Measurements from ENCODE around the gene NTN4.
"Not testable (repeated sequence)": the region's sequence is repeated elsewhere in the genome, so short reads cannot be mapped to it uniquely, and the experiment has no call there.

Gene NTN4

DNA sequence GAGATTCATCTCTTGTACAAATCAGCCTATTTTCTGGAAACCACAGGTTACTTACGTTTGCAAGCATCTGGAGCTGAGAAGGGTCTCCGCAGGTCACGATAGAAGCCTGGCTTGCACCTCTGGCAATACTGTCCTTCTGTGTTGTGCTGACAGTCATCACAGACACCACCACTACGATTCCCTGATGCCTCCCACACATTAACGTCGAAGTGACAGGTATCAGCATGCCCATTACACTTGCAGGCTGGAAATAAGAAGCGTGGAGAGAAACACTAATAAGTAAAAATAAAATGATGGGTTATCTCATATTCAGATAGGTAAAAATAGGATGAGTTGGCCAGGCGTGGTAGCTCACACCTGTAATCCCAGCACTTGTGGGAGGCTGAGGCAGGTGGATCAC lies 80.2 kb downstream of the NTN4 start:
- no peak for DNase-seq (ENCODE audit: low spot score)

DNA sequence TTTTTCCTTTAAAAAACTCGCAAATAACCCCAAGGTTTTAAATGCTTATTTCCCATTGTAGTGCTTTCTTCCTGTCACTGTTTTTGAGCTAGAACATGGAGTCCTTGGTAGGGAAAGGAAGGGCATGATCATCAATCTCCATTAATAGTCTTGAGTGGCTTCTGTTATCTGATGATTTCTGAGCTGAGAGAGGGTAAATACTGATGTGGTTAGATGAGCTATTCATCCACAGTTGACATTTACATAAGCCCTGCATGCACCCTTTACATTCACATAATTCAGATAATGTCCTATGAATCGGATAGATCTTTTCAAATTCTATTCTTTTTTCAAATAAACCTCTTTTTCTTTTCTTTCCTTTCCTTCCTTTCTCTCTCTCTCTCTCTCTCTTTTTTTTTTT lies 81.4 kb downstream of the NTN4 start:
- DNase-seq (ENCODE audit: low spot score), result no peak

DNA sequence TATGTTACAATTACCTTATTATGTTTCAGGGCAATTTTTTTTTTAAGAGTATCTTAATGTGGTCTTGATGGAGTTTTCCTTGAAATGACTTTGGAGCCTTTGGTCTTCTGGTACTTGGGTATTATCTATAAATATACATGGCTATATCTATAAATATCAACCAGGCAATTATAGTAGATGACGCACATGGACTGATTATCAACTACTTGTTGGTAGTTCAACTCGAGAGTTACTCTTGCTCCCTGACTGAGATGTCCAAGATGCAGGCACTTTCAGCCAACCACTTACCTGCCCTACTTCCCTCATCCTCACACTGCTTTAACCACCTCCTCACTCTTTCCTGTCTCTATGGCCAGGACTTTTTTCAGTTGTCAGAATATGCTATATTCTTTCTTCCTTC lies 85.4 kb downstream of the NTN4 start:
- no peak for DNase-seq (ENCODE audit: low spot score)

DNA sequence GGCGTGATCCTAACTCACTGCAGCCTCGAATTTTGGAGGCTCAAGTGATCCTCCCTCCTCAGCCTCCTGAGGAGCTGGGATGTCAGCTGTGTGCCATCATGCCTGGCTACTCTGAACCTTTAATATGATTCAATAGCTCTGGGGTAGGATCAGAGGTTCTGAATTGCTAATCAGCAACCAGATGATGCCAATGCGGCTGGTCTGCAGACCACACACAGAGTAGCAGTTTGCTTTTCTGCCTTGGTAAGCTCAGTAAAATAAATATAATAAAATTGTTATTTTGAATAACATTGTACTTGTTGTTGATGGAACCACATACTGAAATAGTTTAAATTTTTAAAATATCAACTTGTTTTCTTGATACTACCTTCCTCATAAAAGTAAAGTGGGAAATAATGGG lies 86.6 kb downstream of the NTN4 start:
- DNase-seq (ENCODE audit: low spot score), result no peak

DNA sequence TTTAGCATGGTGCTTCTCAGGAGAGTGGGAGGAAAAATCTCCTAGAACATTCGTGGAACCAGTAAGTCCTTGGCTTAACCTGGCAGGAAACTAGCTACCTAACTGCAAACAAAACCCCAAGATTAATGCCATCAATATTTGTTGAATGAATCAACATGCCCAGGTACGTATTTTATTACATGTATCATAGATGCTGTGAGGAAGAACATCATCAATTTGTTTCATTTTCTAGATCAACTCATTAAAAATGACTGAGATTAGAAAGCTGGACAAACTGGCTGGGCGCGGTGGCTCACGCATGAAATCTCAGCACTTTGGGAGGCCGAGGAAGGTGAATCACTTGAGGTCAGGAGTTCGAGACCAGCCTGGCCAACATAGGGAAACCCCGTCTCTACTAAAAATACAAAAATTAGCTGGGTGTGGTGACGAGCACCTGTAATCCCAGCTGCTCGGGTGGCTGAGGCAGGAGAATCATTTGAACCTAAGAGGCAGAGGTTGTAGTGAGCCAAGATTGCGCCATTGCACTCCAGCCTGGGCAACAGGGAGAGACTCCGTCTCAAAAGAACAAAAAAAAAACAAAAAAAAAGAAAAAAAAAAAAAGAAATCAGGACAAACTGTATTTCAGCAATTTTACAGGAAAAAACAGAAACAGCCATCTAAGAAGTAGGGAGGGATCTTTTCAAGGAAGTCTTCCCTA lies 88.7 kb downstream of the NTN4 start:
- no peak for DNase-seq (ENCODE audit: low spot score)

DNA sequence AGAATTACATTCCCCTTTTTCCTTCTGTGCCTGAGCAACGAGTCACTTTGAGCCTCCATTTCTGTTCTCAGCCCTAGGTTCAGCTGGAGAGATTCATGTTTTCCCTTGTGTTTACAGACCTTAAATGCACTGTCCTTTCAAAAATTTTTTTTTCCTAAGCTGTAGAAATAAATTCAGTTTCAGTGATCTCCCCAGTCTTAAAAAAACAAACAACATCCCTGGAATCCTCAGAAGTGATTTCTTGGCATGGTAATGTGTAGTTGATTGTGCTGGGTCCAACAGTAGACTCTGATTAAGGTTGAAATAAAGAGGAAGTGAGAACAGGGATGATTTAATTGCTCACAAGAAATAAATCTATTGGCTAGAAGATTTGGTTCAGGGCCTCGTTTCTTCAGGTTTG lies 89.3 kb downstream of the NTN4 start:
- no peak for DNase-seq (ENCODE audit: low spot score)

DNA sequence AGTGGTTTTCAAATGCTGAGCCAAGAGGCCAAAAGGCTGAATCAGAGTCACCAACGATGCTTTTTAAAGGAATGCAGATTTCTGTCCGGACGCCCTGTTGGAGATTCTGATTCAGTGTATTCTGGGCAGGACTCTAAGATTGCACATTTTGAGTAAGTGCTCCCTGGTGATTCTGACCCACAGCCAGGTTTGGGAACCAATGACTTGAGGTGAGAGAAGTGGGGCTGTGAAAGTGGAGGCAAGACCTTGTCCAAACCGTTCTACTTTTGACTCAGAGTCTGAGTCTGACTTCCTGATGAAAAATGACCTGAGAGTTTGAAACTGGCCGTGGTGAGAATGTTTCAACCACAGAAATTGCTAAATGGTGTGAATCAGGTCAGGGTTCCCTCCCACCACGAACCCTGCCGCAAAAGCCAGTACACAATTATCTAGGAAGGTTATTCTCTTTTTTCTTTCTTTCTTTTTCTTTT lies 90.2 kb downstream of the NTN4 start:
- DNase-seq (ENCODE audit: low spot score), result no peak

DNA sequence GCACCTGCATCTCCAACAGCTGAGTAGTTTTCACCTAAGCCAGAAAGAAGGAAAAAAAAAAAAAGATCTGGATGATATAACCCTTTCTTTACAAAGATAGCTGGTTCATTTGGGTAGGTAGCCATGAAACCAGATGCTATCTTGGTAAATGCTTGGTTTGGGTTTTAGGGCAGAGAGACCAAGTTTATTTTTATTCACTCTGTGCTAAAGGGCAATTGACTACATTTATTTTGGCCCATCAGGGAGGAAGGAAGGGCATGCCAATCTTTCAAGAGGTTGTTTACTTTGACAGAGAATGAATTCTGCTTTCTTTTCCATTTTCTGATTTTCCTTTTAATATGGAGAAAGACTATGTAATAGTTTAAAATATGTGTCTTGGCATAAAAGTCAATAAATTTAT lies 91.0 kb downstream of the NTN4 start:
- DNase-seq (ENCODE audit: low spot score), result no peak

DNA sequence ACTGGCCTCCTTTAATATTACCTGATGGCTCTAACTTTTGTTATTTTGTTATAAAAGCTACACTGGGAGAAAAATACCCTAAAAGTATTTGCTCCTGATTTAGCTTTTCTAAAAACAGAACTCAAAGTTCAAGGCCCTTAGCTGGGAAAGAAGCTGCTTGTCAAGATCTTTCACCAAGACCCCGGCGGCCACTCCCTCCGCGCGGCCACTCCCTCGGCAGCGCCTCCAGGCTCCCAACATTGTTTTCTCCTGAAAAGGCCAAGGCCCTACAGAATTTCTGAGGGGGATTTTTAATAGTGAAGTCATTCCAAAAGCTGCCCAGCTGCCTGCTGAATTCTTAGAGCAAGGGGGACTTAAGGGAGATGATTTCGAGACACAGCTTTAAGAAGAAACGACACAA lies 96.4 kb downstream of the NTN4 start:
- DNase-seq (ENCODE audit: low spot score), result no peak

DNA sequence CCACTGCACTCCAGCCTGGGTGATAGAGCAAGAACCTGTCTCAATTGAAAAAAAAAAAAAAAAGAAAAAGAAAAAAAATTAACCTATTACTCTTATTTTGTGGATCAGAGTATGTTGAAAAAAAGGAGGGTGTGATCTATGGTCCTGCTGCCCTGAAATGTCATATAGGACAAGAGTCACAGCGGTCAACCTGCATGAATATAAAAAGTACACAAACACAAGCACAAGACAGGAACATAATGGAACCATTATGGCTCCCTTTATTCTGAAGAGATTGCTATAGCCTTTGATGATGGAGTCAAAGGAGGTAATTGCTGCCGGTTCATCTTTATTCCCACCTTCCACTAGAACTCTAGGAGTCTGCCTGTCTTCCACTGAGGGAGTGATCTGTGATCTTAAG lies 96.9 kb downstream of the NTN4 start:
- DNase-seq (ENCODE audit: low spot score), result no peak

DNA sequence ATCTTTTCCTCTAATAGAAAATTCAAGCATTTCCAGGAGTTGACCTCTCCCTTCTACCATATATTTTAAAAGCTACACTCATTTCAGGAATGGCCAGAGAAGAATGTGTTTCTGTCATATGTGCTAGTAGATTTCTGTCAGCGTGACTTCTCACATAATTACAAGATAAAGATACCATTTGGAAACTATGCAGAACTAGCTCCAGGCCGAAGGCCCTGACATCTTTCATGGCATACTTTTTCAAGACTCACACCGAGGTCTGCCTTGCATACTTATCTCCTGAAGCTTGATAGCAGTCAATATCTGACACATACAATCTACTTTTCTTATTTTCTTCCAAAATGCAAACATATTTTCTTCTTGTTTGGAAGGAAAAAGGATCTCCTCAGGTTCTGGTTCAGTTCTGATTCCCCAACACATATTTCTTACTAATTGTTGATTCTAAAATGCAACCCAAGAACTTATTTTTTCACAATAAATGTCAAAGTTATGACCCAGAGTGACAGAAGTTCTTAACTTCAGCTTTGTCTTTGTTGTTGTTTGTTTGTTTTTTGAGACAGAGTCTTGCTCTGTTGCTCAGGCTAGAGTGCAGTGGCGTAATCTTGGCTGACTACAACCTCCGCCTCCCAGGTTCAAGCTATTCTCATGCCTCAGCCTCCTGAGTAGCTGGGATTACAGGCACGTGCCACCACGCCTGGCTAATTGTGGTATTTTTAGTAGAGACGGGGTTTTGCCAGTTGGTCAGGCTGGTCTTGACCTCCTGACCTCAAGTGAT lies 99.5 kb downstream of the NTN4 start:
- DNase-seq (ENCODE audit: low spot score), result no peak

DNA sequence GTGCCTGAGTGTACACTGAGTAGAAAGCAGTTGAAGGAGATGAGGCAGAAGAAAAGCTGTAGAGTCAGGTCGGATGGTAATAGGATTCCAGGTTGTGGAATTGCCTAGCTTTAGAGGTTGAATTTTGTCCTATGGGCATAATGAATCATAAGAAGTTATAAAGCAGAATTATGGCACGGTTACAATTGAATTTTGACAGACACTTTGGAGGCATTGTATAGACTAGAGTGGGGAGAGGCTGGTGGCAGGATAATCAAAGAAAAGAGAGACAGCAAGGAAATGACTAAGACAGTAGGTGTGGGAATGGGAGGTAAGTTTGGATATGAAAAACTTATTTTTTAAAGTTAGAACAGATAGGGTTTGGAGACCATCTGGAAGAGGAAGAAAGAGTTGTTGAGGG lies 102.6 kb downstream of the NTN4 start:
- no peak for DNase-seq (ENCODE audit: low spot score)

DNA sequence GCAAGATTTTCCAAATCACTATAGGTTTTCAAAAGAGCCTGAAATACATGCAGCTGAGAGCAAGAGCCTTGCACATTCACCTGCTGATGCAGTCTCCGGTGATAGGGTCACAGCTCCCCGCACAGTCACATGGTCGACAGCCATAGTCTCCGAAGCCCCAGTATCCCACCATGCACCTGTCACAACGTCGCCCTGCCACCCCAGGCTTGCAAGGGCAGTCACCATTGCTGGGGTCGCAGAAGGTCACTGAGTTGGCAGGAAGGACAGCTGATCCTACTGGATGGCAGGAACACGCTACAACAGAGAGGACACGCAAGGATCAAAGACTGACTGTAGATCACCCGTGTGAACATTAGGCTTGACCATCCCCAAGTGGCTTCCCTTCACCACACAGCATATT lies 107.1 kb downstream of the NTN4 start:
- DNase-seq (ENCODE audit: low spot score), result no peak

DNA sequence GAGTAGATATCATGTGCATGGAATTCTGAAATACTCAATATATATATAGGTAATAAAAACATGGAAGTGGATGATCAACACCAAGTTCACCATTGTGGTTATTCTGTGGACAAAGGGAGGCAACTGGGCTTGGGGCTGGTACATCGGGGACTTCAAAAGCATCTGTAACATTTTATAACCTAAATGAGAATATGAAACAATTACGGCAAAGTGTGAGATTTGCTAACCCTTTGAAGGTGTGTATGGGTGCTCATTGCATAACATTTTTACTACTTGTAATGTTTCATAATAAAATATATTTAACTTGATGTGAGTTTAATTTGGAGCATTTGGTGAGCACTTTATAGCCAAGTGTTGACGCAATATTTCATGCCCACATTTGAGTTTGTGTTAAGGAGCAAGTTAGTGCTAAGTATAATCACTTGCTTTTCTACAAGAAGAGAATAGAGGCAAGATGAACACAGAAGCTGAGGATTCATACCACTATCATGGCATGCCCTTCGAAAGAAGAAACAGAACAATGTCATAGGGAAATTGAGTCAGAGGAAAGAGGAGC lies 109.3 kb downstream of the NTN4 start:
- DNase-seq (ENCODE audit: low spot score), result no peak

DNA sequence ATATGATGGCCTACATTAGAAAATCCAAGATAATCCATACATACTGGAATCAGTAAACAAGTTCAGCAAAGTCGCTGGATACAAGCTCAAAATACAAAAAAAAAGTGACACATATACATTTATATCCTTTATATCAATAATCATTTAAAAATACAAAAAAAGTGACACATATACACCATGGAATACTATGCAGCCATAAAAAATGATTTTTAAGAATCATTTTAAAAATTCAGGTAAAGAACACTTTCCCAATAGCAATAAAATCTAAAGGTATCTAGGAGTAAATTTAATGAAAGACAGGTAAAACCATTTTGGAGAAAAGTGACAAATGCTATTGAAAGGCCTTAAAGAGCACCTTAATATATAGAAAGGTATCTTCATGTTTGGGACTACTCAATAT lies 111.9 kb downstream of the NTN4 start:
- no peak for DNase-seq (ENCODE audit: low spot score)

DNA sequence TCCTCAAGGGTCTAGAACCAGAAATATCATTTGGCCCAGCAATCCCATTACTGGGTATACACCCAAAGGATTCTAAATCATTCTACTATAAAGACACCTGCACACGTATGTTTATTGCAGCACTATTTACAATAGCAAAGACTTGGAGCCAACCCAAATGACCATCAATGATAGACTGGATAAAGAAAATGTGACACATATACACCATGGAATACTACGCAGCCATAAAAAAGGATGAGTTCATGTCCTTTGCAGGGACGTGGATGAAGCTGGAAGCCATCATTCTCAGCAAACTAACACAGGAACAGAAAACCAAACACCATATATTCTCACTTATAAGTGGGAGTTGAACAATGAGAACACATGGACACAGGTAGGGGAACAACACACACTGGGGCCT lies 112.8 kb downstream of the NTN4 start:
- not testable (repeated sequence) for DNase-seq (ENCODE audit: low spot score)

DNA sequence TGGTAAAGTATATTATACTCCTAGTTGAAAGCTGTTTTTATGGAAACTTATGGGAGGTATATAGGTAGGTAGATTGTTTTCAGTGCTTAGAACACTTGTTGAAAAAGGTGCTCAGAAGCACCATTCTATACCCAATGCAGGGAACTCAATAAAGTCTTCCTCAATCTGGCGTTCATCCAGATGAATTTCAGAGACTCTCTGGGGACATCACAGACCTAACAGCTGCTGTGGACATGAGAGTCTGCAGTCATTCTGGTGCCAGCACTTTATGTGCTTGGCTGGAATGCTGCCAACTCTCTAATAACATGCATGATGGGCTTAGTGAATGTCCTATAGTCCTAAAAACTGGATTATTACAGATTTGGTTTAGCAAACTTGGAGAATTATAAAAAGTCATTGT lies 115.9 kb downstream of the NTN4 start:
- DNase-seq (ENCODE audit: low spot score), result peak; percentile 28

DNA sequence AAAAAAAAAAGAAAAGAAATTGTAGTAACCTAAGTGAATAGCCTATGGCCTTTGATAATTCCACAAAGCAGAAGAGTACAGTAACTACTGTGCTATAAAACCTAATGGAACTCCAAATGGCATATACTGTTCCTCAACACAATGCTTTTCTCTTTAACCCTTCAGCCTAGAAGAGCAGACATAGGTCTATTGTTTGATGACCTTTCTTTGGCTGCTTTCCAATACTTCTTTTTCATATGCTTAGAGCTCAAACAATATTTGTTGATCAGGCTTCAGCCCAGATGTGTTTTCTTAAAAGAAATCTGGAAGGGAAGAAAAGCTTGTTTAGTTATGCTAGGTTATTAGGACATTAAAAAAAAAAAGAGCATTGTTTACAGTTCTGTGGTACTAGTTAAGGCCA lies 116.4 kb downstream of the NTN4 start:
- peak; percentile 15 for DNase-seq (ENCODE audit: low spot score)

DNA sequence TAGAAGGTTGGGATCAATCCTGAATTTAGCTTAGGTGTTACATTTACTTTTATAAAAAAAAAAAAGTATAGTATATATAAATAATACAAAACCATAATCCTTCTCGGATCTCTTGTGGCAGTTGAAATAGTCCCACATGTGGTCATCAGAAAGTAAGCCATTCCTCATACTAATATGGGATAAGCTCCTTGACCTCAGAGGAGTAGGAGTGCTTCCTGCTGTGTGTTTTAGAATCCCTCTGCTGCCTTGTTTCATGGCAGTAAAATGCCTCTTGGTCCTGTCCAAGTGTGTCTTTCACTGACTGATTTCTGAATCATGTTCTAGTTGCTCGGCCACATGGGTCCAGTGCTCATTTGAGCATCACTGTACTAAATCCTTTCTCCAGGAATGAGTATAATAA lies 117.0 kb downstream of the NTN4 start:
- DNase-seq (ENCODE audit: low spot score), result no peak

DNA sequence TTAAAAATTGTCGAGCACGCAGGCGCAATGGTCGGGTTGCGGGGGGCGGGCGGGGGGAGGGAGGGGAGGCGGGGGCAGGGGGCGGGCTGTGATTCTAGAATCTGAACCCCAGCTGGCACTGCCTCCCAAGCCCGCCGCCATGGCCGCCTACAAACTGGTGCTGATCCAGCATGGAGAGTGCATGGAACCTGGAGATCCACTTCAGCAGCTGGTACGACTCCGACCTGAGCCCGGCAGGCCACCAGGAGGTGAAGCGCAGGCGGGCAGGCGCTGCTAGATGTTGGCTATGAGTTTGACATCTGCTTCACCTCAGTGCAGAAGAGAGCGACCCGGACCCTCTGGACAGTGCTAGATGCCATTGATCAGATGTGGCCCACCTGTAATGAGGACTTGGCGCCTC lies 118.4 kb downstream of the NTN4 start:
- no peak for DNase-seq (ENCODE audit: low spot score)

DNA sequence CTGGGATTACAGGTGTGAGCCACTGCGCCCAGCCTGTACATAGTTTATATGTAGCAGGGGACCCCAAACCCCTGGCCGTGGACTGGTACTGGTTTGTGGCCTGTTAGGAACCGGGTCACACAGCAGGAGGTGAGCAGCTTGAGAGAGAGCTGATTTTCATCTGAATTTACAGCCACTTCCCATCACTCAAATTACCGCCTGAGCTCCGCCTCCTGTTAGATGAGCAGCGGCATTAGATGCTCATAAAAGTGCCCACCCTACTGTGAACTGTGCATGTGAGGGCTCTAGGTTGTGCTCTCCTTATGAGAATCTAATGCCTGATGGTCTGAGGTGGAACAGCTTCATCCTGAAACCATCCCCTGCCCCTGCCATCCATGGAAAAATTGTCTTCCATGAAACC lies 119.3 kb downstream of the NTN4 start:
- DNase-seq (ENCODE audit: low spot score), result no peak

DNA sequence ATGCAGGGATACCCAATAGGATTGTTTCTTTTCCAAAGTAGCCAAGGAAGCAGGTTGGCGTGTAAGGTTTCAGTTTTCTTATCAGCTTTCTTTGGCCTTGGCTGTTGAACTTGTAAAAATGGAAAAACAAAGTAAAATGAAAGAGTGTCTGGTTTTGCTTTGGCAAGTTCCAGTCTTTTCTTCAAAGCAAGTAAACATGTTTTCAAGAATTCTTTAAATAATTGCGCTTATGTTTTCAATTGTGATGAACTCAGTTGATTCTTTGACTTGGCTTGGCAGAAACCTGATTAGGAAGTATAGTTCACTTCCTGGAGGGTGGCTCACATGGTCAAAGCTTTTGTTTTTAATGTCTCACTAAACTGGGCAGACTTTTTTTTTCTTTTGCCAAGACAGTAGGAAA lies 127.0 kb downstream of the NTN4 start:
- peak; percentile 58 for DNase-seq (ENCODE audit: low spot score)

DNA sequence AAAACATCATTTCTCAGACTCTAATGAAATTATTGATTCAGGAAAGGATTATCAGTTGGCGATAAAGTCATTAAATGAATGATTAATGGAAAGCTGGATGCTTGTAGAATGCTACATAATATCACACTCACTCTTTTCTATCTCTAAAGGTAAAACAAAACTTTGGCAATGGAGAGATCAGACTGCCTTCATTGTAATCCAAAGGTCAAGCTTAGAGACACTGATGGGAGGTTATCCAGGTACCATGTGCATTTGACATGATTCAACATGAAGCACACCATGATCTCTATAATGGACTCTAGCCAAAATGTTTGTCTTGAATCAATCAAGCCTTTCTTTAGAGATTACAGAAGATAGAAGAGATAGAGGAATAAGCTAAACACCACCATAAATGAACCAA lies 129.2 kb downstream of the NTN4 start:
- DNase-seq (ENCODE audit: low spot score), result no peak

DNA sequence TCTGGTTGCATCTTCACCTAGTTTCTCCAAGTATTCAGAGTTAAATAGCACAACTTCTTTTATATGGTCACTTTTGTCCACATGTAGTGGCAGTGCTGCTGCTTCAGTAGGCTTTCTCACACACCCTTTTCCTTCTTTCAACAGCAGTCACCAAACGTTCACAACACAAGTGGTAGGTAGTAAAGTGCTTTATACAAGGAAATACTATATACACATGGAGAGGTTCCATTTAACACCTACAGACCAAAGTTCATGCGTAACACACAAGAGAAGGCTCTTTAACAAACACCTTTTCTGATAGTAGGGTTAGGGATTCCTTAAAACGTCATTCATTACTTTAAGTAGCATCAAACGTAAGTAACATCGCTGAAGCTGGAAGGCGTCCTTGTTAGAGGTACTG lies 132.2 kb downstream of the NTN4 start:
- DNase-seq (ENCODE audit: low spot score), result no peak
